Activated naive CD4-positive, alpha-beta T cell treated with anti-CD3 and anti-CD28 coated beads for 36 hours (primary cell): Measurements from ENCODE around the gene SH3BGRL3. TPM values are rescaled to one million over a fixed set of nuclear protein-coding genes. Genes with fewer than 3 reads are reported as not detected.
"Not testable (repeated sequence)": the region's sequence is repeated elsewhere in the genome, so short reads cannot be mapped to it uniquely, and the experiment has no call there.

Experiments used
- CTCF ChIA-PET: fragments of 350-600 bp; sonication (Branson Sonifier 250); formaldehyde crosslinking; loops from one replicate; lab custom pipeline; 2021; ENCODE audit warnings: antibody characterized with exemption; lab: Charles Lee
- DNase-seq: peaks from one replicate; pipeline ENCODE4 v3.0.0-alpha.2; 2020
- H3K27ac Mint-ChIP-seq: one replicate; pipeline ENCODE4 v1.8.0; 2021; ENCODE audit warnings: mild to moderate bottlenecking, mixed read lengths
- H3K27me3 Mint-ChIP-seq: one replicate; pipeline ENCODE4 v1.8.0; 2021; ENCODE audit warnings: low read depth, mixed read lengths
- H3K36me3 Mint-ChIP-seq: one replicate; pipeline ENCODE4 v1.8.0; 2021; ENCODE audit warnings: low read depth, mixed read lengths
- H3K4me1 Mint-ChIP-seq: one replicate; pipeline ENCODE4 v1.8.0; 2021; ENCODE audit warnings: low read depth, mixed read lengths
- H3K4me3 Mint-ChIP-seq: one replicate; pipeline ENCODE4 v1.8.0; 2021; ENCODE audit warnings: mild to moderate bottlenecking, moderate library complexity, mixed read lengths
- H3K9me3 Mint-ChIP-seq: one replicate; pipeline ENCODE4 v1.8.0; 2021; ENCODE audit warnings: mixed read lengths
- intact Hi-C: fragments of 100-400 bp; cut with micrococcal nuclease; formaldehyde crosslinking; loops from one replicate; pipeline ENCODE4 v1.15.1; 2023
- total RNA-seq, 2 experiments: library from RNA; stranded (reverse); gene quantifications; one replicate each; pipeline ENCODE4 v1.2.3, GENCODE V29; 2021

SH3BGRL3 gene
- 100 to 1,000 TPM; 130 to 132 TPM for total RNA-seq

DNA sequence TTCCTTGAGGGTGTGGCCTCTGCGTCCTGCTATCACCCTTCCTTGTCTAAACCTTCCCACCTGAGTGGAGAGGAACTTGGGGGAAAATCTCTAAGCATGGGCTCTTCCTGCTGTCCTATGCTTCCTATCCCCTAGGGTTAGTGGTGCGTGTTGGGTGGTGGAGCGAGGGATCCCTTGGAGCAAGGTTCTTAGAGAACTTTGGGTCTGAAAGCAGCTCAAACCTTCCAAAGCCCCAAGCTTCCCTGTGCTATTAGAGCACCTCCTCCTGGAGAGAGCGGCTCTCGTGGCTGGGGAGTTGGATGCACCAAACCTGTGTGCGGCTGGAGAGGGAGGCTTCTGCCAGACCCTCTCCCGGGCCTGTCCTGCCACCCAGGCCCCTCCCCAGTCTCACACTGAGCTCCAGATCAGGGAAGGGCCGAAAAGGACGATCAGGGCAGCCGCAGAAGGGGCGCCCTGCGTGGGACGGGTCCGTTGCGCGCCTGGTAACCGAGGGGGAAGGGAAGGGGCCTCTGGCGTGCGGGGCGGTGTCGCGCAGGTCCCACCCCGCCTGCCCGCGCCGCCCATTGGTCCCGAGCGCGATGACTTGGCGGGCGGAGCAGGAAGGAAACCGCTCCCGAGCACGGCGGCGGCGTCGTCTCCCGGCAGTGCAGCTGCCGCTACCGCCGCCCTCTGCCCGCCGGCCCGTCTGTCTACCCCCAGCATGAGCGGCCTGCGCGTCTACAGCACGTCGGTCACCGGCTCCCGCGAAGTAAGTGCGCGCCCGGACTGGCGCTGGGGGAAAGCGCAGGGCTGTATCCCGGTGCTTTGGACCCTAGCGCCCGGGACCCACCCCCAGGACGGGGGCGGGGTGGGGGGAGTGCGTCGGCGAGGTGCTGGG lies at the start of gene SH3BGRL3:
SH3BGRL3 (plus strand) TSS at position 631 of the 877 bp plus-strand sequence; CDS start at position 701, 70 bp downstream.
- CTCF ChIA-PET, result interaction anchor here (0.7 to 9.0 kb wide), 7 partner anchors 7 to 137 kb away, joined by 3 to 193 read pairs (median 5); partner anchors contain the start of genes CD52 and CEP85
- intact Hi-C loops, result loop anchor here (1.0 to 5.0 kb wide), 3 partner anchors 8 to 167 kb away; partner anchors contain the start of gene PDIK1L
- H3K27ac Mint-ChIP-seq, result peak within 1 kb of the TSS; percentile 87
- peak within 1 kb of the TSS; percentile 81 for H3K4me3 Mint-ChIP-seq
- H3K9me3 Mint-ChIP-seq, result no peaks in the 10 kb centered on the region
- peaks cover 87% of the 10 kb centered on the region for H3K4me1 Mint-ChIP-seq
- no peaks in the 10 kb centered on the region for H3K27me3 Mint-ChIP-seq
- H3K36me3 Mint-ChIP-seq, result peaks cover 33% of the 10 kb centered on the region
- DNase-seq, result peak; percentile 86

GRCh38 chr1:26230682-26231081 lies 49.2 kb upstream of the SH3BGRL3 start:
- H3K36me3 Mint-ChIP-seq, DNase-seq, H3K9me3 Mint-ChIP-seq, intact Hi-C loops, H3K4me3 Mint-ChIP-seq, H3K27ac Mint-ChIP-seq, H3K27me3 Mint-ChIP-seq: not testable (repeated sequence)
- peaks cover 12% of the 10 kb centered on the region for H3K4me1 Mint-ChIP-seq
- CTCF ChIA-PET, result interaction anchor here (2.0 to 4.5 kb wide), 2 partner anchors 61 kb away, joined by 8 to 31 read pairs; partner anchors contain the start of genes C1orf232 and ZNF593

- Mint-ChIP-seq H3K36me3 (peaks cover 16% of the 10 kb centered on the region), H3K27ac (peak within 1 kb of the TSS; percentile 90), H3K27me3 (no peaks in the 10 kb centered on the region), H3K9me3 (no peaks in the 10 kb centered on the region), H3K4me1 (peaks cover 31% of the 10 kb centered on the region), H3K4me3 (peak within 1 kb of the TSS; percentile 94)
- intact Hi-C loops, result loop anchor here (1.0 to 2.0 kb wide), 7 partner anchors 41 to 199 kb away; partner anchors contain the start of genes CATSPER4, PDIK1L and ZNF593
- DNase-seq, result peak; percentile 99
- CTCF ChIA-PET, result interaction anchor here (0.5 to 4.5 kb wide), 48 partner anchors 10 to 319 kb away, joined by 3 to 31 read pairs (median 4); partner anchors contain the start of genes C1orf232, CATSPER4, CNKSR1 and SH3BGRL3
Observed at GRCh38 chr1:26233903-26234643, 45.8 kb upstream of the SH3BGRL3 start, which contains the start of gene CEP85. CEP85 (plus strand) TSS chr1:26234200; CDS start chr1:26239784, 5,584 bp downstream.

DNA sequence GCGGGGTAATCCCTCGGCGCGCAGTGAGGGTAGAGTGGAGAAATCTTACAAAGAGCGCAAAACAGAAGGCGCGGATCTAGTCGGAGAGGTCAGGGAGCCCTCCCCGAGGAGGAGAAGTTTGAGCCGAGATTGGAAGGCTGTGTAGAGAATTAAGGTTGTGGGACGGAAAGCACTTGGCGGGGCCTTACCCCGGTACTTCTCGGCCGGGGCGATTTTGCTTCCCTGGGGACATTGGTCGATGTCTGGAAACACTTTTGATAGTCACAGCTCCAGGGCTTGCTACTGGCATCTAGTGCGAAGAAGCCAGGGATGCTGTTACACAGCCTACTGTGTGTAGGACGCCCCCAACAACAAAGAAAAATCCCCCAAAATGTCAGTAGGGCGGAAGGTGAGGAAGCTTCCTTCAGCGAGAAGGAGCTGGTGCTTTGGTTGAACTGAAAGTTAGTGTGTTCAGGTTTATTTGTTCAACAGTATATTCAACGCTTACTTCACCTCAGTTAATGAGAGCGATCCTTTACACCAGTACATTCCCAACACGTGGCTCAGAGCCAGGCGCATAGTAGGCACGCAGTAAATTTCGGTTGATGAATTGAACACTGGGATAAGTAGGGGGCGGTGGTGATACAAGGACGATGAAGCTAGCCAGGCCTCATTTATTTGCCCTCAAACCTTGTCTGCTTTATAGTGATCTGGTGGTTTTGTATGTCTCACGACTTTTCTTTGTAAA lies 45.1 kb upstream of the SH3BGRL3 start:
- peaks cover 35% of the 10 kb centered on the region for H3K4me1 Mint-ChIP-seq
- H3K27ac Mint-ChIP-seq, result peak overlapping the region; percentile 90
- H3K36me3 Mint-ChIP-seq, result peaks cover 20% of the 10 kb centered on the region
- no peaks in the 10 kb centered on the region for H3K9me3 Mint-ChIP-seq
- intact Hi-C loops, result loop anchor here (1.0 to 2.0 kb wide), 7 partner anchors 40 to 200 kb away; partner anchors contain the start of genes CATSPER4, PDIK1L and ZNF593
- DNase-seq, result peak; percentile 35
- H3K4me3 Mint-ChIP-seq, result peak overlapping the region; percentile 94
- H3K27me3 Mint-ChIP-seq, result no peaks in the 10 kb centered on the region
- CTCF ChIA-PET, result interaction anchor here (0.5 to 4.5 kb wide), 36 partner anchors 12 to 317 kb away, joined by 3 to 31 read pairs (median 4); partner anchors contain the start of genes C1orf232, CATSPER4, SH3BGRL3 and ZNF593

- peaks cover 36% of the 10 kb centered on the region for H3K4me1 Mint-ChIP-seq
- peaks cover 27% of the 10 kb centered on the region for H3K36me3 Mint-ChIP-seq
- no peak overlapping the region for H3K27ac Mint-ChIP-seq
- H3K27me3 Mint-ChIP-seq, result no peaks in the 10 kb centered on the region
- H3K4me3 Mint-ChIP-seq, result no peak overlapping the region
- no peak for DNase-seq
- no peaks in the 10 kb centered on the region for H3K9me3 Mint-ChIP-seq
- CTCF ChIA-PET, result interaction anchor here (0.6 to 2.4 kb wide), 2 partner anchors 38 to 932 kb away, joined by 5 to 13 read pairs; no protein-coding TSS in a partner anchor
- intact Hi-C loops, result no loop called here
Observed at GRCh38 chr1:26237230-26237966, 42.5 kb upstream of the SH3BGRL3 start.

GRCh38 chr1:26239936-26240335 lies 40.0 kb upstream of the SH3BGRL3 start:
- Mint-ChIP-seq H3K4me1 (peaks cover 31% of the 10 kb centered on the region), H3K27ac (no peak overlapping the region), H3K36me3 (peaks cover 33% of the 10 kb centered on the region), H3K4me3 (no peak overlapping the region), H3K9me3 (no peaks in the 10 kb centered on the region), H3K27me3 (no peaks in the 10 kb centered on the region)
- intact Hi-C loops, result no loop called here
- CTCF ChIA-PET, result no interaction called here
- no peak for DNase-seq

- H3K4me1 Mint-ChIP-seq, result peaks cover 4% of the 10 kb centered on the region
- no peak overlapping the region for H3K27ac Mint-ChIP-seq
- no peak overlapping the region for H3K4me3 Mint-ChIP-seq
- H3K27me3 Mint-ChIP-seq, result no peaks in the 10 kb centered on the region
- DNase-seq, result no peak
- no peaks in the 10 kb centered on the region for H3K9me3 Mint-ChIP-seq
- CTCF ChIA-PET, result no interaction called here
- intact Hi-C loops, result no loop called here
- H3K36me3 Mint-ChIP-seq, result peaks cover 36% of the 10 kb centered on the region
Observed at GRCh38 chr1:26252718-26253117, 27.2 kb upstream of the SH3BGRL3 start.

- H3K9me3 Mint-ChIP-seq, result no peaks in the 10 kb centered on the region
- H3K27ac Mint-ChIP-seq, result no peak overlapping the region
- H3K36me3 Mint-ChIP-seq, result peaks cover 41% of the 10 kb centered on the region
- CTCF ChIA-PET, result no interaction called here
- intact Hi-C loops, result no loop called here
- DNase-seq, result no peak
- H3K27me3 Mint-ChIP-seq, result no peaks in the 10 kb centered on the region
- peaks cover 4% of the 10 kb centered on the region for H3K4me1 Mint-ChIP-seq
- no peak overlapping the region for H3K4me3 Mint-ChIP-seq
Observed at GRCh38 chr1:26254404-26254803, 25.5 kb upstream of the SH3BGRL3 start.

DNA sequence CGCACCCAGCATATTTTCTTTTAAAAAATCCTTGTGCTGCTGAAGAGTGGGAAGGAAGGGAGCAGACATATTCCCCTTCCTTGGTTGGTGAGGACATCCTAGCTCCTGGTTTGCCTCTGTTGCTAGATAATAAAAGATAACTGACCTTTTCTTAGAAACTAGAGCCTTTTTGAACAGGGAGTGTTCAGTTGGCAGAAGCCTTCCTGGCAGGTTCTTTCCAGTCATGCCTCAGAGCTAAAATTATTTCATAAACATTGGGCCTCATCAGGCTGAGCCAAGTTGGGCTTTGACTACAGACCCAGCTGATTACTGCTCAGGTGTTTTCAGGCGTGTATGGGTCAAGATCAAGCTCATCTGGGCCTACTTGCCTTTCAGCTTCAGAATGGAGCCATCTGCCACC lies 22.7 kb upstream of the SH3BGRL3 start:
- Mint-ChIP-seq H3K4me3 (no peak overlapping the region), H3K9me3 (no peaks in the 10 kb centered on the region), H3K36me3 (peaks cover 49% of the 10 kb centered on the region), H3K27me3 (no peaks in the 10 kb centered on the region), H3K27ac (no peak overlapping the region), H3K4me1 (peaks cover 4% of the 10 kb centered on the region)
- DNase-seq, result no peak
- intact Hi-C loops, result no loop called here
- CTCF ChIA-PET, result interaction anchor here (0.7 to 2.0 kb wide), 5 partner anchors 18 to 68 kb away, joined by 3 to 9 read pairs (median 5); partner anchors contain the start of gene CEP85

- Mint-ChIP-seq H3K4me3 (no peak overlapping the region), H3K27ac (no peak overlapping the region), H3K4me1 (no peaks in the 10 kb centered on the region), H3K9me3 (no peaks in the 10 kb centered on the region), H3K36me3 (peaks cover 60% of the 10 kb centered on the region), H3K27me3 (no peaks in the 10 kb centered on the region)
- DNase-seq, result no peak
- intact Hi-C loops, result no loop called here
- CTCF ChIA-PET, result no interaction called here
Observed at GRCh38 chr1:26259005-26259404, 20.9 kb upstream of the SH3BGRL3 start.

DNA sequence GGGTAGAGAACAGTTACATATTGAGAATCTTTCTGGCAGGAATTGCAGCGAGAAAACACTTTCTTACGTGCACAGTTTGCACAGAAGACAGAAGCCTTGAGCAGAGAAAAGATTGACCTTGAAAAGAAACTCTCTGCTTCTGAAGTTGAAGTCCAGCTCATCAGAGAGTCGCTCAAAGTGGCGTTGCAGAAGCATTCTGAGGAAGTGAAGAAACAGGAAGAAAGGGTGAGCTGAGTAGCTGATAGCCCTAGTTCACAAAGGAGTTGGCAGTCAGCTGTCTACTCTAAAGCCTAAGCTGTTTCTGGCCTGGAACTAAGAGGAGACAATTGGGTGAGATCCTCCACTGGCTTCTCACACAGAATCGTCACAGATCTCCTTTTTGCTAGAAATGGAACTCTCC lies 20.3 kb upstream of the SH3BGRL3 start:
- no peak for DNase-seq
- H3K27ac Mint-ChIP-seq, result no peak overlapping the region
- H3K4me3 Mint-ChIP-seq, result no peak overlapping the region
- CTCF ChIA-PET, result interaction anchor here (1.2 kb wide), 1 partner anchor 26 kb away, joined by 3 read pairs; no protein-coding TSS in a partner anchor
- intact Hi-C loops, result no loop called here
- H3K27me3 Mint-ChIP-seq, result no peaks in the 10 kb centered on the region
- peaks cover 62% of the 10 kb centered on the region for H3K36me3 Mint-ChIP-seq
- no peaks in the 10 kb centered on the region for H3K9me3 Mint-ChIP-seq
- H3K4me1 Mint-ChIP-seq, result no peaks in the 10 kb centered on the region
